ENCODE results near the gene PADI1.

PADI1 gene

GRCh38 chr1:17274186-17275170 lies 69.5 kb downstream of the PADI1 start:
- DNase-seq (ENCODE audit: low read depth) = no peak

GRCh38 chr1:17276568-17276967 lies 71.6 kb downstream of the PADI1 start:
- no peak for DNase-seq (ENCODE audit: low read depth)

GRCh38 chr1:17277511-17278159 lies 72.7 kb downstream of the PADI1 start:
- no peak for DNase-seq (ENCODE audit: low read depth)

GRCh38 chr1:17278996-17279830 lies 74.3 kb downstream of the PADI1 start:
- DNase-seq (ENCODE audit: low read depth) = no peak

- no peak for DNase-seq (ENCODE audit: low read depth)
Observed at GRCh38 chr1:17280436-17280835, 75.5 kb downstream of the PADI1 start.

- no peak for DNase-seq (ENCODE audit: low read depth)
Observed at GRCh38 chr1:17280894-17281293, 76.0 kb downstream of the PADI1 start.

GRCh38 chr1:17281775-17282181 lies 76.8 kb downstream of the PADI1 start:
- DNase-seq (ENCODE audit: low read depth) = no peak

- no peak for DNase-seq (ENCODE audit: low read depth)
Observed at GRCh38 chr1:17282836-17283235, 77.9 kb downstream of the PADI1 start.

GRCh38 chr1:17286646-17287045 lies 81.7 kb downstream of the PADI1 start:
- no peak for DNase-seq (ENCODE audit: low read depth)

- DNase-seq (ENCODE audit: low read depth) = no peak
Observed at GRCh38 chr1:17287130-17287776, 82.3 kb downstream of the PADI1 start.

GRCh38 chr1:17289721-17290120 lies 84.8 kb downstream of the PADI1 start:
- DNase-seq (ENCODE audit: low read depth) = no peak

- DNase-seq (ENCODE audit: low read depth) = no peak
Observed at GRCh38 chr1:17290553-17290952, 85.6 kb downstream of the PADI1 start.

- DNase-seq (ENCODE audit: low read depth) = no peak
Observed at GRCh38 chr1:17292299-17293160, 87.6 kb downstream of the PADI1 start.

- DNase-seq (ENCODE audit: low read depth) = no peak
Observed at GRCh38 chr1:17293681-17294425, 88.9 kb downstream of the PADI1 start.

GRCh38 chr1:17295292-17295691 lies 90.4 kb downstream of the PADI1 start:
- no peak for DNase-seq (ENCODE audit: low read depth)
